LNCAP (cell line): ENCODE results near the gene GPR78.

Experiments
- CTCF ChIP-seq: fragments of 450-650 bp; IDR thresholded peaks from 2 replicates; pipeline ENCODE4 v1.5.1; 2017; ENCODE audit warnings: mild to moderate bottlenecking

The GPR78 gene

GRCh38 chr4:8580321-8581093 lies at the start of gene GPR78:
Gene GPR78 (plus strand): TSS chr4:8580392. CDS start chr4:8580983, 591 bp downstream.
- no peak for TF ChIP-seq CTCF

- TF ChIP-seq CTCF, result no peak
These were observed 47.9 kb upstream of the GPR78 start for GRCh38 chr4:8532245-8532781.

GRCh38 chr4:8533274-8533865 lies 46.8 kb upstream of the GPR78 start:
- no peak for TF ChIP-seq CTCF

GRCh38 chr4:8534129-8534528 lies 46.1 kb upstream of the GPR78 start:
- TF ChIP-seq CTCF, result no peak

GRCh38 chr4:8534611-8535010 lies 45.6 kb upstream of the GPR78 start:
- TF ChIP-seq CTCF, result no peak

GRCh38 chr4:8536467-8536866 lies 43.7 kb upstream of the GPR78 start:
- no peak for TF ChIP-seq CTCF

GRCh38 chr4:8537041-8537461 lies 43.1 kb upstream of the GPR78 start:
- no peak for TF ChIP-seq CTCF
